Myometrial cell (primary cell): ENCODE measurements around the gene SIDT2. TPM values are rescaled to one million over a fixed set of nuclear protein-coding genes. Genes with fewer than 3 reads are reported as not detected.

Source experiments
- total RNA-seq: library from RNA; depleted of rRNA; stranded (reverse); fragments of >200 nt; gene quantifications from 2 replicates; pipeline ENCODE4 v1.2.3, GENCODE V29; 2015

Gene SIDT2
- 19.0 and 21.9 TPM in 2 replicates for total RNA-seq

GRCh38 chr11:117178210-117179034, at the start of gene SIDT2:
Gene SIDT2 (plus strand): TSS chr11:117178743. CDS start chr11:117179264, 521 bp downstream.

GRCh38 chr11:117143871-117144476, 34.6 kb upstream of the SIDT2 start, which contains the start of gene PAFAH1B2:
Gene PAFAH1B2 (plus strand): TSS chr11:117144287. CDS start chr11:117152448, 8,161 bp downstream.

GRCh38 chr11:117199053-117199915, 20.7 kb downstream of the SIDT2 start, which contains the start of gene TAGLN:
Gene TAGLN (plus strand): TSS chr11:117199370. CDS start chr11:117203014, 3,644 bp downstream.

DNA sequence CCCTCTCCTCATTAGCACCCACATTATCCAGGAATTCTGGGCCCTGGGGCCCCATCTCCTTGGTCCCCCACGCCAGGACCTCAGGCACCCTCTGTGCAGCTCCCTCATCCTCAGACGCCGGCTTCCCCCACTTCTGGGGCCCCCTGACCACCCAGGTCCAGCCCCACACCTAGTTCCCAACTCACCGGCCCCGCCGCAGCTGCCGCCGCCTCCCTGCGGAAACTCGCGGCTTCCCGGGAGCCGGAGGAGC, 53.2 kb downstream of the SIDT2 start, which contains the start of gene PCSK7:
PCSK7 (minus strand) TSS at position 232 of the 250 bp plus-strand sequence. CDS start 2,229 bp downstream, outside the sequence.

DNA sequence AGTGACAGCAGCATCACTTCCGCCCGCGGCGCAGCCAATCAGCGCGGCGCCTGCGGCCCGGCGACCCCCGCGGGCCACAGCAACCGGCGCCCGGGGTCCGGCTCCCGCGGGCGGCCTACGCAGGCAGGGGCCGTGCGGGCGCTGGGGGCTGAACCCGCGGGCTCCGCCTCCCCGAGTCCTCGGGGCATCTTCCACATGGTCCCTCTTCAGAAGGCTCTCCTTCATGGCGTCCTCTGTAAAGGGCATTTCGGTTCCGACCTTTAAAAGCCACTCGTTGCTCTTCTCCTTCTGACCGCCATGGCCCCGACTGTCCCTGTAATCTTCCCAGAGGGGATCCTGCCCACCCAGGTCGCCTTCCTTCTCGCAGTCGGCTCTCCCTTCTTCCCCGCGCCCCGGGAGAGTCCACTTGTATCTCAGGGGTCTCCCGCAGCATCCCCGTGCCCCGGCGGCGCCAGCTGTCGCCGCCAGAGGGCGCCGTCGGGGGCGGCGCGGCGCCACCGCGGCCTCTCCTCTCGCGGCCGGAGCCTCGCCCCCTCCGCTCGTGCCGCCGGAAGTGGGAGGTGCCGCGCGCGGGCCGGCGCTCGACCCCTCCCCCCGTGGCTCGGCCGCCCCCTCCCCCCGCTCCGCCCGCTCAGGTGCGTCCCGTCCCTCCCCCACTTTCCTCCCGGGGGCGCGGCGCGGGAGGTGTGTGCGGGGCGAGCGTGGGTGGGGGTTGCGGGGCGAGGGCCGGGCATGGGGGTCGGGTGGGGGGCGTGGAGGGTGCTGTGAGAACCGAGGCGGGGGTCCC, 53.7 kb downstream of the SIDT2 start, which contains the start of gene RNF214:
RNF214 (plus strand) TSS at position 580 of the 787 bp plus-strand sequence. CDS start 1,602 bp downstream, outside the sequence.

Other genes with a start within 250 kb of the SIDT2 start
- gene SIK3, start 80.3 kb upstream of the SIDT2 start, total RNA-seq: 9.5 and 9.6 TPM in 2 replicates
- gene PAFAH1B2, start 34.5 kb upstream of the SIDT2 start, total RNA-seq: 72.9 and 82.2 TPM in 2 replicates
- 707 and 823 TPM in 2 replicates for gene TAGLN, start 20.6 kb downstream of the SIDT2 start, total RNA-seq
- 75.7 and 85.9 TPM in 2 replicates for gene PCSK7, start 53.3 kb downstream of the SIDT2 start, total RNA-seq
- gene RNF214, start 53.9 kb downstream of the SIDT2 start, total RNA-seq: 5.8 and 8.6 TPM in 2 replicates
- 1.4 and 1.9 TPM in 2 replicates for gene BACE1-AS, start 112.6 kb downstream of the SIDT2 start, total RNA-seq
- 29.2 and 36.6 TPM in 2 replicates for gene BACE1, start 137.5 kb downstream of the SIDT2 start, total RNA-seq
- gene CEP164, start 149.1 kb downstream of the SIDT2 start, total RNA-seq: 34.6 and 34.7 TPM in 2 replicates